SH-SY5Y (cell line): ENCODE results near the gene GALNTL6.

Source experiments
- GATA2 ChIP-seq: IDR thresholded peaks from 2 replicates; pipeline ENCODE4 v1.6.1; 2011; ENCODE audit warnings: mild to moderate bottlenecking, low read depth, low read length
- GATA3 ChIP-seq: IDR thresholded peaks from 2 replicates; pipeline ENCODE4 v1.6.1; 2011; ENCODE audit warnings: low read depth, mild to moderate bottlenecking, low read length, moderate library complexity

DNA sequence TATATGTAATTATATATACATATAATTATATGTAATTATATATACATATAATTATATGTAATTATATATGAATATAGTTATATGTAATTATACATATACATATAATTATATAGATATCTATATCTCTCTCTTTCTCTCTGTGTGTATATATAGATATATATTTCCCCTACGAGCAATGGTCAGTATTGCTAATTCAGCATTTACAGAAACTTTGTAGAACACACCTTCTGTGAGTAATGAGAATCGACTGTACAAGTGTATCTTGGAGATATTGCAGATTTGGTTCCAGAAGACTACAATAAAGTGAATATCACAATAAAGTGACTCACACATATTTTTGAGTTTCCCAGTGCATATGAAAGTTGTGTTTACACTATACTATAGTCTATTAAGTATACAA is 33.7 kb downstream of the GALNTL6 start:
- TF ChIP-seq GATA2 (no peak), GATA3 (no peak)
